NCI-H345 (cell line): ENCODE results near the gene PSMD11.
"Not testable (repeated sequence)": the region's sequence is repeated elsewhere in the genome, so short reads cannot be mapped to it uniquely, and the experiment has no call there.

Experiments
- DNase-seq: peaks from one replicate; lab custom pipeline; 2025; lab: John Stamatoyannopoulos, UW

Gene PSMD11

GRCh38 chr17:32444301-32445073 lies at the start of gene PSMD11:
PSMD11 (plus strand) TSS chr17:32444510; CDS start chr17:32444524, 14 bp downstream.
- DNase-seq, result peak; percentile 97

DNA sequence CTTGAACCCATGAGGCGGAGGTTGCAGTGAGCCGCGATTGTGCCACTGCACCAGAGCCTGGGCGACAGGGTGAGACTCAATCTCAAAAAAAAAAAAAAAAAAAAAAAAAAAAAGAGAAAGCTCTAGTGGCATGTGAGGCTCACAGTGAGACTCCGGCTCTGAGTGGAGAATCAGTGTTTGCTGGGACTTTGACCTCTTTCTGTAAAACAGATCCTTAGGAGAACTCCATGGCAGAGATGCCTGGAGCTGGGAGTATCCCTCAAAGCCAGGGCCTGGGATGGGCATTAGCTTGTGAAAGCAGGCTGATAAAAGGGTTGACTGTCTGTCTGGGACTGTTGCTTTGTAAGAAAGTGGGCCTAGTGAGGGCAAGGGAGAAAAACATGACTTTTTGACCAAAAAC lies 48.0 kb upstream of the PSMD11 start:
- DNase-seq, result no peak

DNA sequence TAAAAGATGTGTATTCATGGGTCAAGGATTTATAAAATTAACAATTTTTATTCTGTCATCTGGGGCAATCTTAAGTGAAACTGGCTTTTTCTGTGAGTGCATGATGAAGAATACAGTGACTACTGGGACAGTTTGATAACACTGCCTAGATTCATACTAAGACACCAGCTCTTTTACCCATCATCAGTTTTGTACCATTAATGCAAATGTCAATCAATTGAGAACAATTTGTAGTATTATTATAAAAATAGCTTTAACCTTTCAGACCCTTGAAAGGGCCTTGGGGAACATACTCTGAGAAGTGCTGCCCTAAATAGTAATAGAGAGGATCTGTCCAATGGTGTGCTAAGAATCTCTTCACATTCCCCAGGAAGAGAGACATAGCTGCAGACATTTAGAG lies 45.4 kb upstream of the PSMD11 start:
- DNase-seq, result no peak

GRCh38 chr17:32410085-32410484 lies 34.2 kb upstream of the PSMD11 start:
- DNase-seq, result not testable (repeated sequence)

- DNase-seq, result no peak
Observed at GRCh38 chr17:32426894-32427293, 17.4 kb upstream of the PSMD11 start.

DNA sequence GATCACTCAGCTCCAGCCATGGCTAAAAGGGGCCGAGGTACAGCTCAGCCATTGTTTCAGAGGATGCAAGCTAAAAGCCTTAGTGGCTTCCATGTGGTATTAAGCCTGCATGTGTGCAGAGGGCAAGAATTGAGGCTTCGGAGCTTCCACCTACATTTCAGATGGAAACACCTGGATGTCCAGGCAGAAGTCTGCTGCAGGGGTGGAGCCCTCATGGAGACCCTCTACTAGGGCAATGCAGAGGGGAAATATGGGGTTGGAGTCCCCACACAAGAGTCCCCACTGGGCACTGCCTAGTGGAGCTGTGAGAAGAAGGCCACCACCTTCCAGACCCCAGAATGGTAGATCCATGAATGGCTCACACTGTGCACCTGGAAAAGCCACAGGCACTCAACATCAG lies 14.7 kb upstream of the PSMD11 start:
- no peak for DNase-seq

DNA sequence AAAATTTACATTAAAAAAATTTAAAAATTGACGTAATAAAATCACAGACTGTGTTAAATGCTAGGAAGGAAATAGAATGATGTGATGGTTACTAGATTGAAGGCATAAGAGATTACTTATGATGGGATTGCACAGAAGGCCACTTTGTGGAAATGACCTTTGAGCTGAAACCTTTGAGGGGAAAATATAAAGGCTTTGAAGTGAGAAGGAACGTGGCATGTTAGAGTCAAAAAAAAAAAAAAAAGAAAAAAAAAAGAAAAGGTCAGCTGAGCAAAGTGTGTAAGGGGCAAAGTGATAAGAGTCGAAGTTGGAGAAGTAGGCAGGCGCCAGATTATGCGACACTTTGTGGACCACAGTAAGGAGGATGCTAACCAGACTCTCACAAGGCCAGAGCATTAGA lies 3.6 kb upstream of the PSMD11 start:
- DNase-seq, result no peak

- DNase-seq, result no peak
Observed at GRCh38 chr17:32441886-32442285, 2.4 kb upstream of the PSMD11 start.

DNA sequence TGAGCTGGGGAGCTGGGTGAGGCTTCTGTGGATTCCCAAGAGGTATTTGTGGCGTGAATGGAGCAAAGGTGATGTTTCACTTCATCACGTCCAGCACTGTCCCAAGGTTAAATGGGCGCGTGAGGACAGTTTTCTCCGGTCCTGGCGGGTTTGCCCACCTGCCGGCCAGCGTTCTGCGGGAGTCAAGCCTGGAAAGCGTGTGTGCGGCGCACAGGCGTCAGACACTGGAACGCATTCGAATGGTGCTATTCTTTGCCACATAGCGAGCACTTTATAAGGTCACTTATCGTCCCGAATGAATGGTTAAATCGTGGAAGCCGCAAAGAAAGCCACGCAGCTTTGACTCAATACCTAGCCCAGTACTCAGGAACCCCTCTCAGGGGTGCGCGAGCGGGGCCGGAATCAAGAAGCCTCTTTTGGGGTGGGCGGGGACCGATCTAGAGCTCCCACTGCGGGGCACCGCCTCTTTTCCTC lies 446 bp upstream of the PSMD11 start:
- no peak for DNase-seq

- DNase-seq, result peak; percentile 22
Observed at GRCh38 chr17:32445074-32445415, 735 bp downstream of the PSMD11 start.

DNA sequence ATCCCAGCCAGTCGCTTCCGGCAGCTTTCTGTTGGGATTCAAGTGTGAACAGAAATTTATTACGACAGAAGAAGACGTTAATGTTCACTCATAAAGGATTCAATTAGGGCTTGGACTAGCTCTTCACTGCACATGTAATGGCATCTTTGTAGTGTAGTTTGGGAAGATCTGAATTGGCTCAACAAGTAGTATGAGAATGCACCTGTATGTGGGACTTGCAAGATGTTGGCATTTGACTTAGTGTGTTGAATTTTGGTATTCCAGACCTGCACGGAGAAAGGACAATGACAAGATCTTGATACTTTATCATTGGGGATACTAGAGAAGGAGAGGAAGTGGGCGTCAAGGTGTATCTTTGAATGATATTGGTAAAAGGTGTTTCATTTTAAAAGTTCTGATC lies 1.2 kb downstream of the PSMD11 start:
- no peak for DNase-seq

- no peak for DNase-seq
Observed at GRCh38 chr17:32445971-32446370, 1.7 kb downstream of the PSMD11 start.

DNA sequence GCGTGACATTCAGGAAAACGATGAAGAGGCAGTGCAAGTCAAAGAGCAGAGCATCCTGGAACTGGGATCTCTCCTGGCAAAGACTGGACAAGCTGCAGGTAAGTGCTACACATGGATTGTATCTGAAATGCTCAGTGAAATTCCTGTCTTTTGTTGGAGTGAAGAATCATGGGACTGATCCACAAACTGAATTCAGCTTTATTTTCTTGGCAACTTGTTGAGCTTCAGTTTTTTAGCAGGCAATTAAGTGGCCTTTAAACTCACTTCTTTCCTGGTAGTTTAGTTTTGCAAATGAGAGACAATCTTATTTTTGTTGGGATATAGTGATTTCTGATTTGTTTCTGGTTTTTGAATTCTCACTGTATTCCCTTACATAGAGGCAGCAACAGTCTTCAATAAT lies 2.6 kb downstream of the PSMD11 start:
- no peak for DNase-seq

DNA sequence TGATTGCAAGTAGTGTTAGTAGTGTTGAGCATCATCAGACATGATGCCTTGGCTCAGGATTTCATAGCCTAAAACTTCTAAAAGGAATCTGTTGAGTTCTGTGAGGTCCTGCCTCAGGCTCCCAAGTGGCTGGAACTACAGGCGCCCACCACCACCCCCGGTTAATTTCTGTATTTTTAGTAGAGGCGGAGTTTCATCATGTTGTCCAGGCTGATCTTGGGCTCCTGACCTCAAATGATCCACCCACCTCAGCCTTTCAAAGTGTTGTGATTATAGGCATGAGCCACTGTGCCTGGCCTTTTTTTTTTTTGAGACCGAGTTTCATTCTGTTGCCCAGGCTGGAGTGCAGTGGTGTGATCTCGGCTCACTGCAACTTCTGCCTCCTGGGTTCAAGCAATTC lies 5.7 kb downstream of the PSMD11 start:
- DNase-seq, result no peak

GRCh38 chr17:32450379-32450778 lies 6.1 kb downstream of the PSMD11 start:
- not testable (repeated sequence) for DNase-seq

GRCh38 chr17:32451879-32452278 lies 7.6 kb downstream of the PSMD11 start:
- DNase-seq, result no peak

- no peak for DNase-seq
Observed at GRCh38 chr17:32452281-32452680, 8.0 kb downstream of the PSMD11 start.

DNA sequence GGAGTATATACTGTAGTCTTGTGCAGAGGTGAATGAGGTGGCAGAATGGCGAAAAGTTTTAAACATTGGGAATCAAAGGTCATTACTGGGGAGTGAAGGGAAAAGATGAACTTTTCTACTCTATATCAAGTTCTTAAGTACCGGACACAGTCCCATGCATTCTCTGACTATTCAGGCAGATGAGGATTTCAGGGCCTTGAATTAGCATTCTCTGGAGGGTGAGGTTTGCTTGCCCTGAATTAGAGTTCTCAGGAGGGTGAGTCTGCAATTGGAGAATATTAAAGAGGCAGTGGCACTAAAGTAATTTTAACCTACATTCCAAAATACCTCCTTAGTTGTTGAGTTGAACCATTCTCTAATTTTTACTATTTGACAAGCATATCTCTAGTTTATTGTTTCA lies 9.1 kb downstream of the PSMD11 start:
- DNase-seq, result no peak

DNA sequence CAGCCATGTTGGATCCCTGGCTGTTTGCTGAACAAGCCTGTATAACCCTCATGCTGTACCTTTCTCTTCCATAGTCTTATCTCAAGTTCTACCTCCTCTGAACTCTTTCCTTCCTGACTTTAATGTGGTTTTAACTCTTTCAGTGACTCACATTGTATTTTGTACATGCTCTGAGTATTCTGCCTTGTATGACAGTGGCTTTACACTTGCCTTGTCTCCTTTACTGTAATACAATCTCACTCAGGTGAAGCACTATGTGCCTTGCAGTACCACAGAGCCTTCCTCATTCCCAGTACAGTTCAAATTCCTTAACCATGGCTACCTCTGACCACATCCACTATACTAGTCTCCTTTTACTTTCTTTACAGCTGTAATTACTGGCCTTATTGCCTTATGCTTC lies 14.1 kb downstream of the PSMD11 start:
- no peak for DNase-seq

GRCh38 chr17:32460054-32460453 lies 15.7 kb downstream of the PSMD11 start:
- no peak for DNase-seq

- no peak for DNase-seq
Observed at GRCh38 chr17:32461498-32461852, 17.2 kb downstream of the PSMD11 start.

- DNase-seq, result peak; percentile 38
Observed at GRCh38 chr17:32461853-32462617, 17.7 kb downstream of the PSMD11 start.

DNA sequence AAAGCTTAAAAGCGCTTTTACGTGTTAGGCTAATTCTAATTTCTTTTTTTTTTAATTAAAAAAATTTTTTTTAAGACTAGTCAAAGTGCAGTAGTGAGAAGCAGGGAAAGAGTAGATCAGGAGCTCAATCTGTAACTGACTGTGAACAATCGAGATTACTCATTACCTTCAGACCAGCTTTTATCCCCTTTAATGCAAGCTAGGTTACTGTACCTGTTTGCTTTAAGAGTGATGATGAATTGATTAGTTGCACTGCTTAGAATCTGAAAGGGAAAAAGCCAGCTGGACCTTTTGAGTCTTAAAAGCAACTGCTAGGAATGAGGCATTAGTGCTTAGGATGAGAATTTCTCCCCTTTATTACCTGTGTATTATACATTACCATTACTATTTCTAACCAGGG lies 19.0 kb downstream of the PSMD11 start:
- DNase-seq, result no peak

DNA sequence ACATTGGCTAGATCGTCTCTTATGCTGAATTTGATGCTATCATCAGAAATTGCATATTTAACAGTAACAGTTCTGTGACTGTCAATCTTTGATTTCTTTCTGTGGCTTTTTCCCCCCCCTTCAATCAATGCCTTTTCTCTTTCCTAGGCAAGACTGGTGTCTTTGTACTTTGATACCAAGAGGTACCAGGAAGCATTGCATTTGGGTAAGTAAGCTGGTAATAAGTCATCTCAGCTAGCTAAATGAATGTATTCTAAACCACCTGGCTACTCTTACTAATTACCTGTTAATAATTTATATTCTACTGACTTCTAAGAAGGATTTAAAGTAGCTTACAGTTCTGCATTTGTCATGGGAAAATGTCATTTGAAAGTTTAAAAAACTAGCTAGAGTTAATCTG lies 20.1 kb downstream of the PSMD11 start:
- no peak for DNase-seq
